ENCODE data around the gene XPOT.

Gene XPOT

GRCh38 chr12:64427988-64428387 is 23.8 kb downstream of the XPOT start:
- H3K9me3 ChIP-seq (ENCODE audit: low read length): no peaks in the 10 kb centered on the region
- H3K9ac ChIP-seq (ENCODE audit: low read length): no peak overlapping the region
- no peak overlapping the region for H3K4me3 ChIP-seq (ENCODE audit: low read depth in 1 of 2, low read length in 2 of 2)
- no peak overlapping the region for H3K27ac ChIP-seq (ENCODE audit: low read depth, low read length)
- H3K4me1 ChIP-seq (ENCODE audit: insufficient read depth, low read length): no peaks in the 10 kb centered on the region
- no peaks in the 10 kb centered on the region for H3K27me3 ChIP-seq (ENCODE audit: control insufficient read depth in 1 of 2, insufficient read depth in 2 of 2, low read length in 2 of 2)
- H3K36me3 ChIP-seq (ENCODE audit: insufficient read depth, low read length): peaks cover 71% of the 10 kb centered on the region

GRCh38 chr12:64428956-64429355 is 24.8 kb downstream of the XPOT start:
- H3K36me3 ChIP-seq (ENCODE audit: insufficient read depth, low read length): peaks cover 66% of the 10 kb centered on the region
- no peak overlapping the region for H3K9ac ChIP-seq (ENCODE audit: low read length)
- no peak overlapping the region for H3K27ac ChIP-seq (ENCODE audit: low read depth, low read length)
- H3K4me3 ChIP-seq (ENCODE audit: low read depth in 1 of 2, low read length in 2 of 2): no peak overlapping the region
- H3K27me3 ChIP-seq (ENCODE audit: control insufficient read depth in 1 of 2, insufficient read depth in 2 of 2, low read length in 2 of 2): no peaks in the 10 kb centered on the region
- no peaks in the 10 kb centered on the region for H3K4me1 ChIP-seq (ENCODE audit: insufficient read depth, low read length)
- no peaks in the 10 kb centered on the region for H3K9me3 ChIP-seq (ENCODE audit: low read length)

- Histone ChIP-seq H3K27me3 (ENCODE audit: control insufficient read depth in 1 of 2, insufficient read depth in 2 of 2, low read length in 2 of 2) (no peaks in the 10 kb centered on the region), H3K36me3 (ENCODE audit: insufficient read depth, low read length) (peaks cover 59% of the 10 kb centered on the region), H3K4me1 (ENCODE audit: insufficient read depth, low read length) (no peaks in the 10 kb centered on the region), H3K27ac (ENCODE audit: low read depth, low read length) (no peak overlapping the region), H3K4me3 (ENCODE audit: low read depth in 1 of 2, low read length in 2 of 2) (no peak overlapping the region), H3K9me3 (ENCODE audit: low read length) (no peaks in the 10 kb centered on the region), H3K9ac (ENCODE audit: low read length) (no peak overlapping the region)
Measured at GRCh38 chr12:64430886-64431285, 26.7 kb downstream of the XPOT start.

GRCh38 chr12:64431791-64432190 is 27.6 kb downstream of the XPOT start:
- Histone ChIP-seq H3K27me3 (ENCODE audit: control insufficient read depth in 1 of 2, insufficient read depth in 2 of 2, low read length in 2 of 2) (no peaks in the 10 kb centered on the region), H3K9ac (ENCODE audit: low read length) (no peak overlapping the region), H3K27ac (ENCODE audit: low read depth, low read length) (no peak overlapping the region), H3K4me3 (ENCODE audit: low read depth in 1 of 2, low read length in 2 of 2) (no peak overlapping the region), H3K36me3 (ENCODE audit: insufficient read depth, low read length) (peaks cover 64% of the 10 kb centered on the region), H3K9me3 (ENCODE audit: low read length) (no peaks in the 10 kb centered on the region), H3K4me1 (ENCODE audit: insufficient read depth, low read length) (no peaks in the 10 kb centered on the region)

- Histone ChIP-seq H3K36me3 (ENCODE audit: insufficient read depth, low read length) (peaks cover 66% of the 10 kb centered on the region), H3K27ac (ENCODE audit: low read depth, low read length) (no peak overlapping the region), H3K4me1 (ENCODE audit: insufficient read depth, low read length) (no peaks in the 10 kb centered on the region), H3K27me3 (ENCODE audit: control insufficient read depth in 1 of 2, insufficient read depth in 2 of 2, low read length in 2 of 2) (no peaks in the 10 kb centered on the region), H3K9ac (ENCODE audit: low read length) (no peak overlapping the region), H3K9me3 (ENCODE audit: low read length) (no peaks in the 10 kb centered on the region), H3K4me3 (ENCODE audit: low read depth in 1 of 2, low read length in 2 of 2) (no peak overlapping the region)
Measured at GRCh38 chr12:64433915-64434314, 29.7 kb downstream of the XPOT start.

- H3K36me3 ChIP-seq (ENCODE audit: insufficient read depth, low read length): peaks cover 52% of the 10 kb centered on the region
- H3K9me3 ChIP-seq (ENCODE audit: low read length): no peaks in the 10 kb centered on the region
- H3K4me3 ChIP-seq (ENCODE audit: low read depth in 1 of 2, low read length in 2 of 2): no peak overlapping the region
- no peaks in the 10 kb centered on the region for H3K4me1 ChIP-seq (ENCODE audit: insufficient read depth, low read length)
- H3K27me3 ChIP-seq (ENCODE audit: control insufficient read depth in 1 of 2, insufficient read depth in 2 of 2, low read length in 2 of 2): no peaks in the 10 kb centered on the region
- H3K27ac ChIP-seq (ENCODE audit: low read depth, low read length): no peak overlapping the region
- no peak overlapping the region for H3K9ac ChIP-seq (ENCODE audit: low read length)
Measured at GRCh38 chr12:64440100-64440499, 35.9 kb downstream of the XPOT start.

- H3K36me3 ChIP-seq (ENCODE audit: insufficient read depth, low read length): peaks cover 24% of the 10 kb centered on the region
- H3K4me3 ChIP-seq (ENCODE audit: low read depth in 1 of 2, low read length in 2 of 2): no peak overlapping the region
- no peaks in the 10 kb centered on the region for H3K9me3 ChIP-seq (ENCODE audit: low read length)
- no peaks in the 10 kb centered on the region for H3K27me3 ChIP-seq (ENCODE audit: control insufficient read depth in 1 of 2, insufficient read depth in 2 of 2, low read length in 2 of 2)
- no peak overlapping the region for H3K9ac ChIP-seq (ENCODE audit: low read length)
- H3K27ac ChIP-seq (ENCODE audit: low read depth, low read length): no peak overlapping the region
- no peaks in the 10 kb centered on the region for H3K4me1 ChIP-seq (ENCODE audit: insufficient read depth, low read length)
Measured at GRCh38 chr12:64445490-64445889, 41.3 kb downstream of the XPOT start.

- Histone ChIP-seq H3K36me3 (ENCODE audit: insufficient read depth, low read length) (peaks cover 18% of the 10 kb centered on the region), H3K9me3 (ENCODE audit: low read length) (no peaks in the 10 kb centered on the region), H3K9ac (ENCODE audit: low read length) (no peak overlapping the region), H3K27me3 (ENCODE audit: control insufficient read depth in 1 of 2, insufficient read depth in 2 of 2, low read length in 2 of 2) (no peaks in the 10 kb centered on the region), H3K4me3 (ENCODE audit: low read depth in 1 of 2, low read length in 2 of 2) (no peak overlapping the region), H3K4me1 (ENCODE audit: insufficient read depth, low read length) (peaks cover 6% of the 10 kb centered on the region), H3K27ac (ENCODE audit: low read depth, low read length) (no peak overlapping the region)
Measured at GRCh38 chr12:64446295-64446694, 42.1 kb downstream of the XPOT start.

GRCh38 chr12:64450057-64450640 is 46.0 kb downstream of the XPOT start:
- Histone ChIP-seq H3K36me3 (ENCODE audit: insufficient read depth, low read length) (peaks cover 18% of the 10 kb centered on the region), H3K27ac (ENCODE audit: low read depth, low read length) (no peak overlapping the region), H3K9me3 (ENCODE audit: low read length) (no peaks in the 10 kb centered on the region), H3K4me3 (ENCODE audit: low read depth in 1 of 2, low read length in 2 of 2) (no peak overlapping the region), H3K4me1 (ENCODE audit: insufficient read depth, low read length) (peaks cover 11% of the 10 kb centered on the region), H3K9ac (ENCODE audit: low read length) (no peak overlapping the region), H3K27me3 (ENCODE audit: control insufficient read depth in 1 of 2, insufficient read depth in 2 of 2, low read length in 2 of 2) (no peaks in the 10 kb centered on the region)

GRCh38 chr12:64450711-64451486 is 46.7 kb downstream of the XPOT start:
- H3K27me3 ChIP-seq (ENCODE audit: control insufficient read depth in 1 of 2, insufficient read depth in 2 of 2, low read length in 2 of 2): no peaks in the 10 kb centered on the region
- peak overlapping the region; percentile 92 for H3K27ac ChIP-seq (ENCODE audit: low read depth, low read length)
- H3K9ac ChIP-seq (ENCODE audit: low read length): peak overlapping the region; percentile 65

GRCh38 chr12:64451687-64452558 is 47.7 kb downstream of the XPOT start, which contains the start of gene TBK1:
TSS of gene TBK1 (plus strand) at chr12:64452120. CDS start at chr12:64455871, 3,751 bp downstream.
- Histone ChIP-seq H3K9me3 (ENCODE audit: low read length) (no peaks in the 10 kb centered on the region), H3K27ac (ENCODE audit: low read depth, low read length) (peak within 1 kb of the TSS; percentile 92), H3K9ac (ENCODE audit: low read length) (peak within 1 kb of the TSS; percentile 98), H3K36me3 (ENCODE audit: insufficient read depth, low read length) (peaks cover 13% of the 10 kb centered on the region), H3K4me1 (ENCODE audit: insufficient read depth, low read length) (peaks cover 11% of the 10 kb centered on the region), H3K27me3 (ENCODE audit: control insufficient read depth in 1 of 2, insufficient read depth in 2 of 2, low read length in 2 of 2) (no peaks in the 10 kb centered on the region), H3K4me3 (ENCODE audit: low read depth in 1 of 2, low read length in 2 of 2) (peak within 1 kb of the TSS; percentile 70 to 97)

More at GRCh38 chr12:64450711-64451486, 46.7 kb downstream of the XPOT start:
- H3K4me1 ChIP-seq (ENCODE audit: insufficient read depth, low read length): peaks cover 11% of the 10 kb centered on the region
- peak overlapping the region; percentile 70 to 97 for H3K4me3 ChIP-seq (ENCODE audit: low read depth in 1 of 2, low read length in 2 of 2)
- H3K36me3 ChIP-seq (ENCODE audit: insufficient read depth, low read length): peaks cover 15% of the 10 kb centered on the region
- no peaks in the 10 kb centered on the region for H3K9me3 ChIP-seq (ENCODE audit: low read length)
